Parietal lobe (tissue), 1 donor: Measurements from ENCODE around the gene IGSF21. TPM values are rescaled to one million over a fixed set of nuclear protein-coding genes. Genes with fewer than 3 reads are reported as not detected.

ENCODE experiments used
- total RNA-seq: library from RNA; depleted of rRNA; stranded (reverse); fragments of >200 nt; gene quantifications from one replicate; pipeline ENCODE4 v1.2.3, GENCODE V29; 2014

The IGSF21 gene
- 66.0 TPM for total RNA-seq

GRCh38 chr1:18107369-18108298 is at the start of gene IGSF21:
TSS of gene IGSF21 (plus strand) at chr1:18107798. CDS start at chr1:18108129, 331 bp downstream.

